HG03432 (cell line): ENCODE results near the gene MACROD2.
A peak's percentile ranks its signal among the peaks of the same experiment; 100 is the strongest.
"Not testable (repeated sequence)": the region's sequence is repeated elsewhere in the genome, so short reads cannot be mapped to it uniquely, and the experiment has no call there.

Experiments
- ATAC-seq: cut with Tn5 transposase; IDR thresholded peaks from one replicate; pipeline ENCODE4 v1.9.1; 2021; ENCODE audit warnings: mild to moderate bottlenecking, moderate library complexity; ENCODE audit not compliant: unreplicated experiment

Gene MACROD2

DNA sequence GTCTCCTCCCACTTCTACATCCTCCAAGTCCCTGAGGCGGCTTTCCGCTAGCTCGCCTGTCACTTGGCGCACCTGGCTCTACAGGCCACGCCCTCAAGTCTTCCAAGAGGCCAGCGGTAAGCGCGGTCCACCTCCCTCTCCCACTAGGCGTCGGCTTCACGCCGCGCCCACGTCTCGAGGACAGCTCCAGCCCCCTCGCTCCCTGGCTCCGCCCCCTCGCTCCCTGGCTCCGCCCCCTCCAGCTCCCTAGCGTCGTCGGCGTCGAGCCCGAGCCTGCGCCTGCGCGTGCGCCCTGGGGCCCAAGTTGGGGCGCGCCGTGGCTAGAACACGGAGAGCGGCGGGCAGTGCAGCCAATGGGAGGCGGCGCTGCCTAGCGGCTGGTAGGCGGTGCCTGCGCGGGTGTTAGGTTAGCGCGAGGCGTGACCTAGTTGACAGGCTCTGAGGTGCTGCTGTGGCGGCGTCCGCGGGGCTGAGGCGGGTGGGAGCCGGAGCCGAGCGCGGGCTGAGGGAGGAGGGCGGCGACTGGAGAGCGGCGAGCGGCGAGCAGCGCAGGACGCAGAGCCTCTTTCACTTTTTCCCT is at the start of gene MACROD2:
Gene MACROD2, plus strand, starts transcription at position 431 of the 580 bp plus-strand sequence.
- ATAC-seq = peak; percentile 85

DNA sequence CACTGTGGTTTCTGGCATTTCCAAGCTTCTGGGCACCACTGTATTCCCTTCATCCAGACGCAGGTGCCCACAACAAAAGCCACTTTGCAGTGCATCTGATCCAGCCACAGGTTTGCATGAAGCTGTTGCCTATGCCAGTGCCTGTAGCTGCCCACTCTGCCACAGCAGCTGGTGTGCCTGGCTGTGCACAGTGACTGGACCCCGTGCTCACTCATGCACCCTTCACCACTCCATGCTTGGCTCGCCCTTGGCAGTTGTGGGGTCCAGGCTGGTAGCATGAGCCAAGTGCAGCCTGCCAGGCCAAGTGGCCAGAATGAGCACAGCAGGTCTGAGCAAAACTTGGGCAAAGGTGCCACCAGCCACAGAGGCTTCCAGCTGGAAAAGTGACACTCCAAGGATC is 47.6 kb upstream of the MACROD2 start:
- ATAC-seq = no peak

DNA sequence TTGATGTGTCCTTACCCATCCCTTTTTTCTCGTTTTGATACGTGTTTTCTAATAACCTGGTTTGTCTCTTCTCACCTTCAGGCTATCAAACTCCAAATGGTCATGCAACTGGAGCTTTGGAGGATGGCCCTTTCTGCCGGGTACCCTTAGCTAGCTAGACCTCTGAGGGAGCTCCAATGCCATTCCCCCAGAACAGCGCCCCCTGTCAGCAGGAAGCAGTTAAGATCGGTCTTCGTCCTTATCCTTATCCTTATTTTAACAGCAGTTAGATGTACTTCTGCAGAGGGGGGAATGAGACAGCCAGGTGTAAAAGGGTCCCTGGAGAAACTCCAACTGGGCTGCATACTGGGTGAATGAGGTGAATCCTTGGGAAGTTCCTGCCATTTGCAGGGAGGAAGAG is 42.1 kb upstream of the MACROD2 start:
- no peak for ATAC-seq

DNA sequence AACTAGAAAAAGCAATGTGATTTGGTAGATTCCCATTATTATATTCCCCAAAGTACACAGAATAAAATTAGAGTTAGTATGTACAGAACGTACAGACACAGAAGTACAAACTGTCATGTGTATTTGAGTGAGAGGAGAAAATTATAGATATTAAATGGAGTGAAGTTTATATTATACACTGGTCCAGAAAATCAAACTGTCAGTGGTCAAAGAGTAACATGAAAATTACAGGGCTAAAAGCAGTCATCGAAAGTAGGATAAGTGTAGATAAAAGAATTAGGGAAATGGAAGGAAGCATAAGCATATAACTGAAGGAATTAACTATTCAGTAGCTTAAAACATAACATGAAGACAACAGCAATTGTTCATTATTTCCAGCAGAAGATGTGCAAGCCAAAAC is 35.2 kb upstream of the MACROD2 start:
- ATAC-seq = no peak

DNA sequence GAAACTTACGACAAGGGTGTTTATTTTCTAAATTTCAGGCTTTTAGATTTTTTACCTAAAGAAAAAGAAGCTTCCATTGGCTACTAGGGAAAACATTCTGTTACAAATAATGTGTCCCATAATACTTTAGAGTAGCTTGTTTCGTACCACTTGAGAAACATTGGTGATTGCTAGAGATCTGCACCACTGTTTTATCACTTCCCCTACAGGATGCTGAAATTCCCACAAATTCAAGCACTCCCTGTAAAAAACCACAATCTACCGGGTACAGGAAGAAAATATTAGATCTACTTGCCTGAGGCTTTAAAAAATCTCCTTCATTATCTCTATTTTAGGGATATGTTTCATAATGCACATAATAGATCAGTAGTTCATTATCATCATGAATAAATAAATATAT is 34.8 kb upstream of the MACROD2 start:
- no peak for ATAC-seq

DNA sequence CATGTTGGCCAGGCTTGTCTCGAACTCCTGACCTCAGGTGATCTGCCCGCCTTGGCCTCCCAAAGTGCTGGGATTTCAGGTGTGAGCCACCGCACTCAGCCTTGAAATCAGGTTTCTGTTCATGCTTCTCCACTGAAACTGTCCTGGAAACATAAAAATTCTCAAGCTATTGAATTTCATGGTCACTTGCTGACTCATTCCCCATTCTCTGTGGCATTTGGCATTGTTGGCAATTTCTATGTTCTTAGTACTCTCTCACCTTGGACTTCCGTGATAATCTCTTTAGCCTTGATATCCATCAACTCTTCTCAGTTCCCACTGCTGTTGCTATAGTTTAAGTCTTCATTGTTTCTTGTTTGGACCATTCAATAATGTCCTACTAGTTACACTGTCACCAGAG is 11.1 kb upstream of the MACROD2 start:
- ATAC-seq = no peak

DNA sequence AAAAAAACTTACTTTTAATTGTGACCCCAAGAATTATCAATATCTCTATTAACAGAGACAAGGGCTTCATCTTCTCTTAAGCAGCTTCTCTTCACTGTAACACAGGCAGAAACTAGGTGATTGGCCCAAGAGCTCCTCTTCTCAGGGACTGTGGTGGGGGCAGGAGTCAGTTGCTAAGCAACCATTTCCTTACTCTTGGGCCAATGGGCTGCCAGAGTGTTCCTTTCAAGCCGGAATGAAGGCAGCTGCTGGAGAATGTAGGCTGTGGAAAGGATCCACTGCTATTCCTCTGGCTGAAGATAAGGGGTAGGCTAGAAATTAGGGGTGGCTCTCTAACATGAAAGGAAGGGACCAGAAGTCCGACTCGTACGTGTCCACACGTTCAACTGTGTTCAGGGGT is 4.9 kb upstream of the MACROD2 start, which contains the start of gene SEL1L2:
Gene SEL1L2, minus strand, starts transcription at position 150 of the 400 bp plus-strand sequence. Its CDS starts 80 bp downstream, at position 70.
- no peak for ATAC-seq

DNA sequence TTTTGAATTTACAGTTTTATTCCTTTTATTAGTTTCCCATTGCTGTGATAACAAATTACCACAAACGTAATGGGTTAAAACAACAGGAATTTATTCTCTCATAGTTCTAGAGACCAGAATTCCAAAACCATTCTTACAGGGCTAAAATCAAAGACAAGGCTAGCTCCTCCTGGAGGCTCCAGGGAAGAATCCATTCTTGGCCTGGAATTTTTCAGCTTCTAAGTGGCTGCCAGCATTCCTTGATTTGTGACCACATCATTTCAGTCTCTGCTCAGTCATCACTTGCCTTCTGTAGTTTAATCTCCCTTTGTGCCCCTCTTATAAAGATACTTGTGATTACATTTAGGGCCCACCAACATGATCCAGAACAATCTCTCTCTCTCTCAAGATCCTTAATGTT is 4.0 kb upstream of the MACROD2 start:
- ATAC-seq = no peak

DNA sequence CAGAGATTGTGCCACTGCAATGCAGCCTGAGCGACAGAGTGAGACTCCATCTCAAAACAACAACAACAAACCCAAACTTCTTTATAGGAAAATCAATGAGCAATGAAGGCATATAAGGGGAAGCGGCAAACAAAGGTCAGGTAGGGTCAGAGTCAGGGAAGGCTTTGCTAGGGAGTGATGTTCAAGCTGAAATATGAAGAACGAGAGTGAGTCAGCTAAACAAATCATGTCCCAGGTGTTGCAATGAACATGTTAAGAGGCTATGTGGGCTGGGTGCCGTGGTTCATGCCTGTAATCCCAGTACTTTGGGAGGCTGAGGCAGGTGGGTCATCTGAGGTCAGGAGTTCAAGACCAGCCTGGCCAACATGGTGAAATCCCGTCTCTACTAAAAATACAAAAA is 3.4 kb upstream of the MACROD2 start:
- not testable (repeated sequence) for ATAC-seq

DNA sequence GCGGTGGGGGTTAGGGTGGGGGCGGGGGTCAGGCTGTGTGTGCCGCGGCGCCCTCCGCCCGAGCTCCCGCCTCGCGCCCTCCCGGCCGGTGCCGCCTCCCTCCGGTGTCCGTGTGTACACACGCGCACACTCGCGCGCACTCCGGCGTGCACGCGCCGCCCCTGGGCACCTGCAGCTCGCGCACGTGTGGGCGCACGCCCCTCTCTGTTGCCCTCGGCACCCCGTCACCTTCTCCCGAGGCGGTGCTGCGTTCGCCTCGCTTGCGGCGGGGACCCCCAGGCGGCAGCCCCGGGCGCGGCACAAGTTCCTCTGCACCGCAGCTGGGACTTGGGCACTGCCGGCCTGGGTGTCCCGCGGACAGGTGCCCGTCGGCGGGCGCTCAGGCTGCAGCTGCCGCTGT is 525 bp downstream of the MACROD2 start:
- peak; percentile 28 for ATAC-seq

DNA sequence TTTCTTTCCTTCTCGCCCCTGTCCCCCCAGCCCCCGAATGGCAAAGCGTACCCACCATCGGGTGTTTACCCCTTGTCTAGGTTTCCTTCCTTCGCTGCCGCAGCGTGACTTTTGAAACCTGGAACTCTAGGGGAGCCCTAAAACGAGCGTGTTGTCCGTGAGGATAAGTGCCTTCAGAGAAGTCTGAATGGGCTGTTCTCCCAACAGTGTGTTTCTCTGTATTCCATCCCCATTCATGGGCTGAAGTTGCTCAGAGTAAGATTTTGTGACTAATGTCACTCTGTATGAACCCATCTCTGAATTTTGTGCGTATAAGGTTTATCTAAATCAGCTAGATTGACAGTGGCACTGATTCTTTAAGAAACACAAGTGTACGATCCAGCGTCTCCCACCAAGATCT is 949 bp downstream of the MACROD2 start:
- no peak for ATAC-seq

DNA sequence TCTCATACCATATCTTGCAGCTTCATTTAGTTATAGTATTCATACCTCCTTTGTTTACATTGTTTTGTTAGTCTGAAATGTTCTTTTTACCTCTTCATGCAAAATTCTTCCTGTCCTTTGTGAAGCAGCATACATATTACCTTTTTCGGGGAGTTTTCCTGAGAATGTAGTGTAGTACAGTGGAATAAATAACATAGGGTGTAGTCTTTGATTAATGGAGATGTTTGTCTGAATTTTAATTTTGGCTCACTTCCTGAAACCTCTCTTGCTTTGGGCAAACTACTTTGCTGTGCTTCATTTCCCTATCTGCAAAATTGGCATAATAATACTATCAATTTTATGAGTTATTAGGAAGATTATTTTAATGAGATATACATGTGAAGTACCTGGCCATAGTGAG is 5.6 kb downstream of the MACROD2 start:
- ATAC-seq = no peak

DNA sequence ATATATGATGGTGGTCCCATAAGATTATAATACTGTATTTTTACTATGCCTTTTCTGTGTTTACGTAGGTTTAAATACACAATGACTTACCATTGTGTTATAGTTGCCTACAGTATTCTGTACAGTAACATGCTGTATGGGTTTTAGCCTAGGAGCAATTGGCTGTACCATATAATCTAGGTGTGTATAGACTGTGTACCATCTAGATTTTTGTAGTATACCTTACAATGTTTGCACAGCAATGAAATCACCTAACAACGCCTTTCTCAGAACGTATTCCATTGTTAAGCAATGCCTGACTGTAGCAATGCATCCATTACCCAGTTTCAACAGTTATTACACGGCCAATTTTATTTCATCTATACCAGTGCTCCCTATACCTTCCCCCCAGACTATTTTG is 10.7 kb downstream of the MACROD2 start:
- ATAC-seq = no peak

DNA sequence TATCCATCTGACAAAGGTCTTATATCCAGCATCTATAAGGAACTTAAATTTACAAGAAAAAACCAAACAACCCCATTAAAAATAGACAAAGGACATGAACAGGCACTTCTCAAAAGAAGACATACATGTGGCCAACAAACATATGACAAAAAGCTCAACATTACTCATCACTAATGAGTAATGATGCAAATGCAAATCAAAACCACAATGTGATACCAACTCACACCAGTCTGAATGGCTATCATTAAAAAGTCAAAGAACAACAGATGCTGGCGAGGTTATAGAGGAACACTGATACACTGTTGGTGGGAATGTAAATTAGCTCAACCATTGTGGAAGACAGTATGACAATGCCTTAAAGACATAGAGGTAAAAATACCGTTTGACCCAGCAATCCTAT is 13.9 kb downstream of the MACROD2 start:
- no peak for ATAC-seq

DNA sequence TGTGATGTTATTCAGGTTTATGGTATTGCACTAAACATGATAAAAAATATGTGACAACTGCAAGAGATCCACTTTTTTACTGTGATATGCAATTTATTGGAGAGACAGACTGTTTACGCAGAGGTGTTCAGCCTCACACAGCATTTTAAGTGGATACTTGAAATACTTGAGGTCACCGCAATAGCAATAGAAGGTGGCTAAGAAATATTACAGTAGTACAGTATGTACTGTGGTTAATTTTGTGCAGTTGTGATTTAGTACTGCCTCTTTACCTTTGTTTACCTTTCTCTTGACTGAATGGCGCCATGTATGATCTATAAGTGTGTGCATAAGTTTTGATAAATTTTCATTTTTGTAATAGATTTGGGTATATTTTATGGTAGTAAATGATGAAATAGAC is 17.4 kb downstream of the MACROD2 start:
- no peak for ATAC-seq

DNA sequence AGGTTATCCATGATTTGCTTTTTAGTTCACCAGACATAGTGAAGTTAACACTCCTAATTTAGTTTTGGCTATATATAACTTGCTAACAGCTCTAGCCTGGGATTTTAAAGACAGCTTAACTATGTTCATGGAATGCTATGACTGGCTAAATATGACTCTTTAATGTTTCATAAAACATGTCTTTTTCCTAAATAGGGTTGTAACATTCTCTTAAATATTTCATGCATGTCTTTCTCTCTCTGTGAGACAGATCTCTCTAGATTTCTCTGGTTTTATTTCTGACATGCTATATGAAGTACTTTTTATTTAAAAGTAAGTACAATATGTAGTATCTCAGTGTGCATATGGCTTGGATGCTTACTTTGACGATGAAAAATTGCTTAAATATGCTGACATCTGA is 35.7 kb downstream of the MACROD2 start:
- no peak for ATAC-seq

DNA sequence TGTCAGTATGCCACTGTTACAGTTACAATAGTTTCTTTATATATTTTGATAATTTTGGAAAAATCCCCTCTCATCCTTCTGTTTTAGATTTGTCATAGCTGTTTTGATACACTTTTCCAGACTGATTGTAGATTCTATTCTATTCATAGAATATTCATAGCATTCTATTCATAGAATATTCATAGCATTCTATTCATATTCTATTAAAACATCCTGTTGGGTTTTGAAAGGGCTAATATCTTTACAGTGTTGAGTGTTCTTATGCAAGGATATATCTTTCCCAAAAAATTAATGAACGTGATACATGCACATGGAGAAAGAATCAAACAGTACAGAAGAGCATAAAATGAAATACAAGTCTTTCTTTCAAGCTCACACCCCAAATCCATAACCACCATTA is 38.0 kb downstream of the MACROD2 start:
- no peak for ATAC-seq

DNA sequence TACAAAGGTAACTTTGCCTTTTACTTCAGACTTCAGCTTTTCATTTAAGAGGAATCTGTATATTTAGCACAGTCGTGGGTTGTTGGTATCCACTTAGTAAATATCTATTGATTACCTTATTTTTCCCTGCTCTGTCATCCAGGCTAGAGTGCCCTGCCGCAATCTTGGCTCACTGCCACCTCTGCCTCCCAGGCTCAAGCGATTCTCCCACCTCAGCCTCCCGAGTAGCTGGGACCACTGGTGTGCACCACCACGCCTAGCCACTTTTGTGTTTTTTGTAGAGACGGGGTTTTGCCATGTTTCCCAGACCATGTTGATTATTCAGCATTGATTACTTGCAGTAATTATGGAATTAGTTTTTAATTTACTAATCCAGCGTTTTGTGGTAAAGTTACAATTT is 41.3 kb downstream of the MACROD2 start:
- no peak for ATAC-seq

DNA sequence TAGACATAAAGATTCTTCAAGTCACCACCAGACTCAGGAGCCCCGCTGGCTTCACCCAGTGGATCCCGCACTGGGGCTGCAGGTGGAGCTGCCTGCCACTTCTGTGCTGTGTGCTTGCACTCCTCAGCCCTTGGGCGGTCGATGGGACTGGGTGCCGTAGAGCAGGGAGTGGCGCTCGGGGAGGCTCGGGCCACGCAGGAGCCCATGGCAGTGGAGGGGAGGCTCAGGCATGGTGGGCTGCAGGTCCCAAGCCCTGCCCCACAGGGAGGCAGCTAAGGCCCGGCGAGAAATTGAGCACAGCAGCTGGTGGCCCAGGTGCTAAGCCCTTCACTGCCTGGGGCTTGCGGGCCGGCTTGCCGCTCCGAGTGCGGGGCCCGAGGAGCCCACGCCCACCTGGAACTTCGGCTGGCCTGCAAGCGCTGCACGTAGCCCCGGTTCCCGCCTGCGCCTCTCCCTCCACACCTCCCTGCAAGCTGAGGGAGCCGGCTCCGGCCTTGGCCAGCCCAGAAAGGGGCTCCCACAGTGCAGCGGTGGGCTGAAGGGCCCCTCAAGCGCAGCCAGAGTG is 49.5 kb downstream of the MACROD2 start:
- ATAC-seq = not testable (repeated sequence)

DNA sequence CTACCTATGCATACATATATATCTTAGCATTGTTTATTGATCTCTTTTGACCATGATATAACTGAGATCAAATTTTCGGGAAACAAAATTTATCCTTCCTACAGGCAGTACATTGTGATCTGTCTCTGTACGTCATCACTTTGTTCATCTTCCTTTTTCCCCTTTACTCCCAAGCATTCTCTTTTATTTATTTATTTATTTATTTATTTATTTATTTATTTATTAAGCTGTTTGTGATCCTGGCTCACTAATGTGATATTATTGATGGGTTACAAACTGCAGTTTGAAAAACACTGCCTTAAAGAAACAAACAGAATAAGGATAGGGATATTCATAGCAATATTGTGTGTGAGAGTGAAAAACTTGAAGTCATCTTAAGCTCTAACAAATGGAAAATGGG is 51.2 kb downstream of the MACROD2 start:
- ATAC-seq = no peak

DNA sequence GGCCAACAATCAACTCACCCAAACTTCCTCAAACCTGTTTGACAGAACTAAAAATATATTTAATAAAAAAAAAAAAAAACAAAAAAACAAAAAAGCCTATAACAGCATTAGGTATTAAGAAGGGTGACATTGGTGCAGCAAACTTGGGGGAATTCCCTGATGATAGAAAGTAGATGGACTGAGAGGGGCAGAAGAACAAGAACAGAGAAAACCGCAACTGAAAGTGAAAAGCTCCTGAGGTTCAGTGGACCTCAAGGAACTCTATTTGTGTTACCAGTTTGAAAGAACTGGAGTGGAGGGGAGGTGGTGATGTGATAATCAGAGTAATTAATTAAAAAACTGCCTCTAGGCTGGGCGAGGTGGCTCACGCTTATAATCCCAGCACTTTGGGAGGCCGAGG is 53.8 kb downstream of the MACROD2 start:
- ATAC-seq = peak; percentile 94

DNA sequence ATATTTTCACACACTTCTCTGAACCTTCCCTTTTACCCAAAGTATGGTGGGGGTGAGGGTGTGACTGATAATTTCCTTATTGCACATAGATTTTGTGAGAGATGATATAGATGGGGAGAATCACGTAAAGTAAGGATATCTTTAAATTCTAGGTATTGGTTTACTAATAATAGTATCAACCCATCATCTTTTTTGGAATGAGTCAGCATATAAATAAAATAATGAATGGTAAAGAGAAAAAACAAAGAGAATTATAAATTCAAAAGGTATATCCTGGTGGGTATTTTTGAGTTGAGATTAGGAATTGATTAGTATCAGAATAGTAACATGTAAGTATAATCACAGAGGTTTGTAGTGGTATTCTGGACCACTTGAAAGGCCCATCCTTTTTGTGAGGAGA is 56.1 kb downstream of the MACROD2 start:
- no peak for ATAC-seq

DNA sequence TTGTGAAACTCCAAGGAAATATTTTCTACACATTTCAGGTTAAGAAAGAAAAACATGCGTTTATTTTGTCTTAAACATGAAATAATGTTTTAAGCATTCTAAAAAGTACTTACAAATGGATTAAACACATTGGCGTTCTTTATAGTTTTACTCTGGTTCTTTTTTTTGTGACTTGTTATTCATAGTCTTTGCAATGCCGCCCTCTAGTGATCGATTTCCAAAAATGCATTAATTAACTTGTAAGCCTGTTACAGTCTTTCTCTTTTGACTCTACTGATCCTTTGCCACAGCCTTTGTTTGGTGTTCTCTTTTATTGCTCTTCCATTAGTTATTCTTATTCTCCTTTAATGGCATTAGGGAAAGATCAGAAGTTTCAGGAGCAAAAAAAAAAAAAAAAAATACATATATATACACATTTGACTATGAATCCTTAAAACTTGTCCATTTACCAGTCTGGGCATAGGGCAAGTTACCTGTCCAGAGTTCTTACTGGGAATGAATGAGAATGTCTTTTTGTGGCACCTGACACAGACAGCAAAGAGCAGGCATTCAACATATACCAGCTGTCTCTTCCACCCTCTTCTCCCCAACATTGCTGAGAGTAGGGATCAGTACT is 59.9 kb downstream of the MACROD2 start:
- ATAC-seq = peak; percentile 72
